Lower lobe of right lung (tissue), 2 donors: ENCODE results near the gene IFNG. TPM values are rescaled to one million over a fixed set of nuclear protein-coding genes. Genes with fewer than 3 reads are reported as not detected.

ENCODE experiments used
- ATAC-seq, 2 donors: fragments of 200-7000 bp; cut with Tn5 transposase; one replicate each; pipeline ENCODE4 v1.9.1; 2020 to 2022; ENCODE audit warnings: mild to moderate bottlenecking in 2 of 2, moderate library complexity in 2 of 2
- DNase-seq: peaks from one replicate; pipeline ENCODE4 v3.0.0-alpha.2; 2020
- H3K27ac ChIP-seq: fragments of 200-600 bp; one replicate; pipeline ENCODE4 v1.8.0; 2022
- H3K27me3 ChIP-seq: fragments of 200-600 bp; one replicate; pipeline ENCODE4 v1.8.0; 2022; ENCODE audit warnings: low read depth
- H3K36me3 ChIP-seq: fragments of 200-600 bp; one replicate; pipeline ENCODE4 v1.8.0; 2022; ENCODE audit warnings: mild to moderate bottlenecking
- H3K4me1 ChIP-seq: fragments of 200-600 bp; one replicate; pipeline ENCODE4 v1.8.0; 2022
- H3K4me3 ChIP-seq: fragments of 200-600 bp; one replicate; pipeline ENCODE4 v1.8.0; 2022; ENCODE audit warnings: mild to moderate bottlenecking
- H3K9me3 ChIP-seq: fragments of 200-600 bp; one replicate; pipeline ENCODE4 v1.8.0; 2022
- intact Hi-C: fragments of 100-400 bp; cut with DNase I; formaldehyde crosslinking; loops from one replicate; pipeline ENCODE4 v1.11.0; 2022
- total RNA-seq: library from RNA; stranded (reverse); fragmentation: NEBNext Ultra II Directional; extraction: Animal tissue kit (Norgen Biotek cat#: 25700); gene quantifications from one replicate; pipeline ENCODE4 v1.2.1, GENCODE V29; 2021
- TF ChIP-seq, protein P1 (sequence below): fragments of 200-600 bp; IDR thresholded peaks from one replicate; pipeline ENCODE4 v1.8.0; 2022; ENCODE audit warnings: antibody characterized with exemption, mild to moderate bottlenecking
- donor health status: DM: no; HTN: yes; CAD: no; lungs with severe emphysema.

IFNG gene
- total RNA-seq, 1 donor from 2014 or later = not detected

DNA sequence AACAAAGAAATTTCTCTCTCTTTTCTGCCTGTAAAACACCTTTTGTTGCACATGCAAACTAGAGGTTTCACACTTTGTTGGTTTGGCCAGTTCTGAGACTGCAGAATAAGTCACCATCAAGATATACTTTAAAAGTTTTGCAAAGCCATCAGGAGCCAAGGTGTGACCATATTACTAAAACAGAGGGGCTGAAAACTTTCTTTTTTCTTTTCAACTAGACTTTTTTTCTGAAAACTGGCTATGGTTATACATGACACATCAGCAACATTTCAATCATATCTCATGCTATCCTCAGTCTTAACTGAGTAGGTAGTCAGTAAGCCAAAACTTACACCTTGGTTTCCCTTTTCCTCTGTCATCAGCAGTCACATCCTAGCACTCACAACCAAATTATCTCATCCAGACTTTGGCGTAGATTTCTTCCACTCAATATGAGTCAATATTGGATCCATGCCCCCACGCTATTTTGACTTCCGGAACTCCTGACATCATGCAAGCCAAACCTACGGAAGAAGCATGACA lies 4.1 kb upstream of the IFNG start:
- no peaks in the 10 kb centered on the region for H3K27me3 ChIP-seq
- H3K4me3 ChIP-seq = no peak overlapping the region
- ATAC-seq = no peak
- TF ChIP-seq, protein P1, sequence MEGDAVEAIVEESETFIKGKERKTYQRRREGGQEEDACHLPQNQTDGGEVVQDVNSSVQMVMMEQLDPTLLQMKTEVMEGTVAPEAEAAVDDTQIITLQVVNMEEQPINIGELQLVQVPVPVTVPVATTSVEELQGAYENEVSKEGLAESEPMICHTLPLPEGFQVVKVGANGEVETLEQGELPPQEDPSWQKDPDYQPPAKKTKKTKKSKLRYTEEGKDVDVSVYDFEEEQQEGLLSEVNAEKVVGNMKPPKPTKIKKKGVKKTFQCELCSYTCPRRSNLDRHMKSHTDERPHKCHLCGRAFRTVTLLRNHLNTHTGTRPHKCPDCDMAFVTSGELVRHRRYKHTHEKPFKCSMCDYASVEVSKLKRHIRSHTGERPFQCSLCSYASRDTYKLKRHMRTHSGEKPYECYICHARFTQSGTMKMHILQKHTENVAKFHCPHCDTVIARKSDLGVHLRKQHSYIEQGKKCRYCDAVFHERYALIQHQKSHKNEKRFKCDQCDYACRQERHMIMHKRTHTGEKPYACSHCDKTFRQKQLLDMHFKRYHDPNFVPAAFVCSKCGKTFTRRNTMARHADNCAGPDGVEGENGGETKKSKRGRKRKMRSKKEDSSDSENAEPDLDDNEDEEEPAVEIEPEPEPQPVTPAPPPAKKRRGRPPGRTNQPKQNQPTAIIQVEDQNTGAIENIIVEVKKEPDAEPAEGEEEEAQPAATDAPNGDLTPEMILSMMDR = no peak
- intact Hi-C loops = no loop called here
- no peaks in the 10 kb centered on the region for H3K4me1 ChIP-seq
- no peak for DNase-seq
- H3K36me3 ChIP-seq = no peaks in the 10 kb centered on the region
- no peaks in the 10 kb centered on the region for H3K9me3 ChIP-seq
- H3K27ac ChIP-seq = no peak overlapping the region

GRCh38 chr12:68162374-68162773 lies 2.8 kb upstream of the IFNG start:
- DNase-seq = no peak
- no peak for ATAC-seq
- no peak overlapping the region for H3K27ac ChIP-seq
- H3K4me1 ChIP-seq = no peaks in the 10 kb centered on the region
- TF ChIP-seq, protein P1 = no peak
- intact Hi-C loops = no loop called here
- no peak overlapping the region for H3K4me3 ChIP-seq
- no peaks in the 10 kb centered on the region for H3K27me3 ChIP-seq
- no peaks in the 10 kb centered on the region for H3K9me3 ChIP-seq
- H3K36me3 ChIP-seq = no peaks in the 10 kb centered on the region

- no peaks in the 10 kb centered on the region for H3K9me3 ChIP-seq
- H3K4me3 ChIP-seq = no peak overlapping the region
- no peaks in the 10 kb centered on the region for H3K27me3 ChIP-seq
- ATAC-seq (peak in 1 of 2 donors; percentile 57), DNase-seq (no peak)
- intact Hi-C loops = no loop called here
- no peaks in the 10 kb centered on the region for H3K4me1 ChIP-seq
- H3K27ac ChIP-seq = no peak overlapping the region
- no peaks in the 10 kb centered on the region for H3K36me3 ChIP-seq
- TF ChIP-seq, protein P1 = peak; percentile 11
Measured at GRCh38 chr12:68158432-68158831, 1.1 kb downstream of the IFNG start.

GRCh38 chr12:68157380-68157779 lies 2.2 kb downstream of the IFNG start:
- no peaks in the 10 kb centered on the region for H3K27me3 ChIP-seq

DNA sequence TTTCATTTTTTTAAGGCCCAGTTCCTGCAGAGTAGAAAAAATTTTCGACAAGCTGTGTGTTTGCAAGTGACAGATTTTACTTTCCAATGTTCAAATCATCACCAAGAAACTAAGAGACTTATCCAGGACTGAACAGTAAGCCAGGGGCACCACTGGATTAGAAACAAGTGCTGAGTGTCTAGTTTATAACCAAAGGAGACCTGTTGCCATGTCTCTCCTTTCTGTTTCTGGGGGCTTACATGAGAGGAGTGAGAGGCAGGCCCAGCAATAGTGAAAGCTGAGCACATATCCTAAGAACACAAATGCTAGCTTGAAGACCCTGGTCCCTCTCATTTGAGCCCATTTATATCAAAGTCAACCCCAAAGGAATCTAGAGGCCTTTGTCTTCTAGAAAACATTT lies 2.9 kb downstream of the IFNG start:
- Histone ChIP-seq H3K27ac (no peak overlapping the region), H3K4me1 (no peaks in the 10 kb centered on the region), H3K27me3 (no peaks in the 10 kb centered on the region), H3K4me3 (no peak overlapping the region), H3K9me3 (no peaks in the 10 kb centered on the region), H3K36me3 (no peaks in the 10 kb centered on the region)
- TF ChIP-seq, protein P1 = no peak
- ATAC-seq (no peak), DNase-seq (no peak)
- intact Hi-C loops = no loop called here

More at GRCh38 chr12:68157380-68157779, 2.2 kb downstream of the IFNG start:
- intact Hi-C loops = no loop called here
- DNase-seq (no peak), ATAC-seq (no peak)
- H3K36me3 ChIP-seq = no peaks in the 10 kb centered on the region
- H3K4me1 ChIP-seq = no peaks in the 10 kb centered on the region
- no peaks in the 10 kb centered on the region for H3K9me3 ChIP-seq
- H3K4me3 ChIP-seq = no peak overlapping the region
- no peak overlapping the region for H3K27ac ChIP-seq
- TF ChIP-seq, protein P1 = no peak
